OCI-LY7 (cell line): Measurements from ENCODE around the gene GPRIN3. TPM values are rescaled to one million over a fixed set of nuclear protein-coding genes. Genes with fewer than 3 reads are reported as not detected.
"Not testable (repeated sequence)": the region's sequence is repeated elsewhere in the genome, so short reads cannot be mapped to it uniquely, and the experiment has no call there.

Experiments used
- BruUV-seq: library from RNA; stranded (reverse); fragments of 400-500 nt; replicated peaks from 2 replicates; lab custom pipeline; 2021; lab: Mats Ljungman, UMichigan
- CTCF ChIA-PET: fragments of 300-600 bp; sonication (Branson Sonifier 250); formaldehyde crosslinking; loops from one replicate; lab custom pipeline; 2022; ENCODE audit warnings: antibody characterized with exemption; ENCODE audit not compliant: unreplicated experiment; lab: Charles Lee
- POLR2A ChIA-PET: fragments of 300-600 bp; sonication (Branson Sonifier 250); formaldehyde crosslinking; loops from one replicate; lab custom pipeline; 2022; ENCODE audit warnings: antibody characterized with exemption; lab: Charles Lee
- DNase-seq: peaks from one replicate; pipeline ENCODE4 v3.0.0-alpha.2; 2015; ENCODE audit warnings: low spot score
- H2AFZ ChIP-seq: fragments of 200-600 bp; sonication (generic), shearing (Covaris generic); 2 replicates; pipeline ENCODE4 v1.6.1; 2014; ENCODE audit warnings: mild to moderate bottlenecking, antibody characterized with exemption, low read length, moderate library complexity
- H3K27ac ChIP-seq: fragments of 200-600 bp; sonication (generic); 2 replicates; pipeline ENCODE4 v1.5.1; 2014; ENCODE audit warnings: mixed run types, low read depth, mild to moderate bottlenecking, moderate library complexity, low read length, inconsistent platforms; ENCODE audit not compliant: poor library complexity, severe bottlenecking
- H3K36me3 ChIP-seq: fragments of 200-600 bp; sonication (generic); 2 replicates; pipeline ENCODE4 v1.6.1; 2014; ENCODE audit warnings: mild to moderate bottlenecking, antibody characterized with exemption, low read length, moderate library complexity, mixed read lengths; ENCODE audit not compliant: insufficient read depth
- H3K4me1 ChIP-seq: fragments of 200-600 bp; sonication (generic); 2 replicates; pipeline ENCODE4 v1.5.1; 2014; ENCODE audit warnings: mild to moderate bottlenecking, low read length; ENCODE audit not compliant: insufficient read depth, poor library complexity, severe bottlenecking
- H3K4me2 ChIP-seq: fragments of 200-600 bp; sonication (generic); 2 replicates; pipeline ENCODE4 v1.6.1; 2014; ENCODE audit warnings: mild to moderate bottlenecking, low read length
- H3K4me3 ChIP-seq: fragments of 200-600 bp; sonication (generic); 2 replicates; pipeline ENCODE4 v1.5.1; 2014; ENCODE audit warnings: mild to moderate bottlenecking, low read depth, low read length; ENCODE audit not compliant: poor library complexity, severe bottlenecking
- H3K79me2 ChIP-seq: fragments of 200-600 bp; sonication (generic); 2 replicates; pipeline ENCODE4 v1.6.1; 2016; ENCODE audit warnings: low read depth, mild to moderate bottlenecking, low read length, moderate library complexity, mixed read lengths; ENCODE audit not compliant: insufficient read depth
- H3K9me2 ChIP-seq: fragments of 200-600 bp; sonication (generic); 2 replicates; pipeline ENCODE4 v1.6.1; 2016; ENCODE audit warnings: mild to moderate bottlenecking, low read length, mixed read lengths; ENCODE audit not compliant: insufficient read depth
- H3K9me3 ChIP-seq: fragments of 200-600 bp; sonication (generic); 2 replicates; pipeline ENCODE4 v1.6.1; 2014; ENCODE audit warnings: mild to moderate bottlenecking, mixed run types, low read length, mixed read lengths
- H4K20me1 ChIP-seq: fragments of 200-600 bp; sonication (generic); 2 replicates; pipeline ENCODE4 v1.6.1; 2014; ENCODE audit warnings: mild to moderate bottlenecking, antibody characterized with exemption, low read length, moderate library complexity, mixed read lengths; ENCODE audit not compliant: insufficient read depth
- CTCF ChIP-seq: fragments of 200-600 bp; sonication (generic); conservative IDR thresholded peaks from 2 replicates; pipeline ENCODE4 v1.5.1; 2014; ENCODE audit warnings: mild to moderate bottlenecking, antibody characterized with exemption, low read length, moderate library complexity, mixed read lengths
- EZH2phosphoT487 ChIP-seq: fragments of 200-600 bp; sonication (generic); IDR thresholded peaks from 2 replicates; pipeline ENCODE4 v1.6.1; 2018; ENCODE audit warnings: low read depth, borderline replicate concordance, mild to moderate bottlenecking, mixed run types, antibody characterized with exemption, low read length, moderate library complexity, mixed read lengths
- intact Hi-C: fragments of 100-400 bp; cut with micrococcal nuclease; formaldehyde crosslinking; loops from one replicate; pipeline ENCODE4 v1.10.0; 2022; ENCODE audit not compliant: unreplicated experiment
- total RNA-seq, 2 experiments: library from RNA; depleted of rRNA in 1 of 2; stranded (reverse); fragments of >200 nt in 1 of 2; shearing (Covaris generic) in 1 of 2; gene quantifications; 2 replicates each; pipeline ENCODE4 v1.2.3, GENCODE V29; 2014 to 2022

GPRIN3 gene
- total RNA-seq, 2 experiments from 2014 or later, result 4.6 to 9.3 TPM

- Histone ChIP-seq H3K27ac (no peak overlapping the region), H3K79me2 (no peaks in the 10 kb centered on the region), H4K20me1 (no peaks in the 10 kb centered on the region), H3K9me2 (no peaks in the 10 kb centered on the region), H3K4me3 (no peak overlapping the region), H3K4me1 (no peaks in the 10 kb centered on the region), H3K36me3 (no peaks in the 10 kb centered on the region), H3K4me2 (no peak overlapping the region), H3K9me3 (peaks cover 5% of the 10 kb centered on the region; the same call in 1 of the 2 replicates), H2AFZ (no peak overlapping the region)
- ChIA-PET CTCF (no interaction called here), POLR2A (interaction anchor here (0.7 to 3.7 kb wide), 3 partner anchors 16 to 115 kb away, joined by 3 to 11 read pairs (median 3); no protein-coding TSS in a partner anchor)
- TF ChIP-seq EZH2phosphoT487, result no peak
- no peak for TF ChIP-seq CTCF
- no TSS peak for BruUV-seq
- DNase-seq, result no peak
- intact Hi-C loops, result no loop called here
These were observed 50.2 kb downstream of the GPRIN3 start for GRCh38 chr4:89257376-89257775.

- BruUV-seq, result no TSS peak
- CTCF ChIA-PET, result no interaction called here
- POLR2A ChIA-PET, result interaction anchor here (0.6 kb wide), 1 partner anchor 26 kb away, joined by 3 read pairs; no protein-coding TSS in a partner anchor
- no peaks in the 10 kb centered on the region for H3K36me3 ChIP-seq
- TF ChIP-seq CTCF (no peak), EZH2phosphoT487 (no peak)
- no peaks in the 10 kb centered on the region for H3K9me2 ChIP-seq
- H4K20me1 ChIP-seq, result no peaks in the 10 kb centered on the region
- H3K4me1 ChIP-seq, result no peaks in the 10 kb centered on the region
- H3K27ac ChIP-seq, result no peak overlapping the region
- no peak overlapping the region for H2AFZ ChIP-seq
- no peak for DNase-seq
- no peaks in the 10 kb centered on the region for H3K79me2 ChIP-seq
- intact Hi-C loops, result no loop called here
- no peak overlapping the region for H3K4me2 ChIP-seq
- peaks cover 5% of the 10 kb centered on the region; the same call in 1 of the 2 replicates for H3K9me3 ChIP-seq
- no peak overlapping the region for H3K4me3 ChIP-seq
These were observed 51.3 kb downstream of the GPRIN3 start for GRCh38 chr4:89256203-89256800.

- no peak overlapping the region for H3K27ac ChIP-seq
- no peak overlapping the region for H3K4me2 ChIP-seq
- ChIA-PET POLR2A (interaction anchor here (0.7 to 0.9 kb wide), 2 partner anchors 22 to 180 kb away, joined by 3 read pairs; no protein-coding TSS in a partner anchor), CTCF (interaction anchor here (0.6 kb wide), 1 partner anchor 106 kb away, joined by 3 read pairs; no protein-coding TSS in a partner anchor)
- peak; percentile 99 for TF ChIP-seq CTCF
- TF ChIP-seq EZH2phosphoT487, result no peak
- intact Hi-C loops, result loop anchor here (1.0 to 2.0 kb wide), 2 partner anchors 44 to 179 kb away; no protein-coding TSS in a partner anchor
- H3K4me3 ChIP-seq, result no peak overlapping the region
- DNase-seq, result peak; percentile 48
- H3K9me3 ChIP-seq, result peaks cover 5% of the 10 kb centered on the region; the same call in 1 of the 2 replicates
- no peaks in the 10 kb centered on the region for H3K79me2 ChIP-seq
- no peaks in the 10 kb centered on the region for H3K36me3 ChIP-seq
- BruUV-seq, result no TSS peak
- no peaks in the 10 kb centered on the region for H3K9me2 ChIP-seq
- no peaks in the 10 kb centered on the region for H3K4me1 ChIP-seq
- H2AFZ ChIP-seq, result no peak overlapping the region
- H4K20me1 ChIP-seq, result no peaks in the 10 kb centered on the region
These were observed 52.8 kb downstream of the GPRIN3 start for GRCh38 chr4:89254847-89255246.

GRCh38 chr4:89254347-89254746, 53.3 kb downstream of the GPRIN3 start:
- H3K4me3 ChIP-seq, H3K9me3 ChIP-seq, H3K79me2 ChIP-seq, H3K9me2 ChIP-seq, H3K4me2 ChIP-seq, H3K27ac ChIP-seq, H4K20me1 ChIP-seq, POLR2A ChIA-PET, DNase-seq, H3K36me3 ChIP-seq, H3K4me1 ChIP-seq, BruUV-seq, H2AFZ ChIP-seq: not testable (repeated sequence)
- intact Hi-C loops, result loop anchor here (1.0 to 2.0 kb wide), 2 partner anchors 44 to 180 kb away; no protein-coding TSS in a partner anchor
- CTCF ChIA-PET, result interaction anchor here (0.6 to 1.0 kb wide), 2 partner anchors 8 to 106 kb away, joined by 3 to 4 read pairs; no protein-coding TSS in a partner anchor
